ENCODE results near the gene MYEOV.

- TF ChIP-seq CTCF (IDR thresholded peaks at IDR 0.05) (no peak), PREB (CRISPR knock-in tag; IDR thresholded peaks at IDR 0.05; ENCODE audit: borderline replicate concordance) (no peak), NR1H2 (CRISPR knock-in tag; IDR thresholded peaks at IDR 0.05) (no peak), JUN (CRISPR knock-in tag; IDR thresholded peaks at IDR 0.05) (no peak), RELA (CRISPR knock-in tag; IDR thresholded peaks at IDR 0.05; ENCODE audit: borderline replicate concordance) (no peak), ZNF423 (CRISPR knock-in tag; IDR thresholded peaks at IDR 0.05) (no peak), SMAD3 (CRISPR knock-in tag; IDR thresholded peaks at IDR 0.05; ENCODE audit: borderline replicate concordance) (no peak), CBFB (CRISPR knock-in tag; IDR thresholded peaks at IDR 0.05; ENCODE audit: low read depth) (no peak), MAX (CRISPR knock-in tag; IDR thresholded peaks at IDR 0.05) (no peak)
Measured at GRCh38 chr11:69304686-69305085, 10.7 kb downstream of the MYEOV start.

Measured in WTC11 (cell line).